Endothelial cell (in vitro differentiated cells): ENCODE results near the gene EZH1. TPM values are rescaled to one million over a fixed set of nuclear protein-coding genes. Genes with fewer than 3 reads are reported as not detected.
"Not testable (repeated sequence)": the region's sequence is repeated elsewhere in the genome, so short reads cannot be mapped to it uniquely, and the experiment has no call there.

Experiments
- DNase-seq: peaks from one replicate; pipeline ENCODE4 v3.0.0; 2021; ENCODE audit warnings: low spot score
- H3K27ac Mint-ChIP-seq: one replicate; pipeline ENCODE4 v1.8.0; 2021; ENCODE audit warnings: mixed read lengths, inconsistent platforms; ENCODE audit not compliant: unreplicated experiment
- H3K27me3 Mint-ChIP-seq: one replicate; pipeline ENCODE4 v1.8.0; 2021; ENCODE audit warnings: mild to moderate bottlenecking, moderate library complexity, mixed read lengths, inconsistent platforms; ENCODE audit not compliant: unreplicated experiment
- H3K36me3 Mint-ChIP-seq: one replicate; pipeline ENCODE4 v1.8.0; 2021; ENCODE audit warnings: mild to moderate bottlenecking, low read depth, mixed read lengths, inconsistent platforms; ENCODE audit not compliant: unreplicated experiment
- H3K4me1 Mint-ChIP-seq: one replicate; pipeline ENCODE4 v1.8.0; 2021; ENCODE audit warnings: mild to moderate bottlenecking, mixed read lengths, inconsistent platforms; ENCODE audit not compliant: unreplicated experiment
- H3K4me3 Mint-ChIP-seq: one replicate; pipeline ENCODE4 v1.8.0; 2021; ENCODE audit warnings: mild to moderate bottlenecking, mixed read lengths, inconsistent platforms; ENCODE audit not compliant: unreplicated experiment
- H3K9me3 Mint-ChIP-seq: one replicate; pipeline ENCODE4 v1.8.0; 2021; ENCODE audit warnings: mixed read lengths, inconsistent platforms; ENCODE audit not compliant: unreplicated experiment
- total RNA-seq: library from RNA; stranded (reverse); fragmentation: NEBNext Ultra II Directional; extraction: Animal tissue kit (Norgen Biotek cat#: 25700); gene quantifications from one replicate; pipeline ENCODE4 v1.2.1, GENCODE V29; 2021; ENCODE audit not compliant: unreplicated experiment
- TF ChIP-seq, protein P1 (sequence below): fragments of 200-600 bp; sonication (generic); IDR thresholded peaks from one replicate; pipeline ENCODE4 v1.5.0; 2021; ENCODE audit warnings: antibody characterized with exemption; ENCODE audit not compliant: unreplicated experiment

EZH1 gene
- total RNA-seq, 1 donor from 2014 or later: 31.7 TPM

DNA sequence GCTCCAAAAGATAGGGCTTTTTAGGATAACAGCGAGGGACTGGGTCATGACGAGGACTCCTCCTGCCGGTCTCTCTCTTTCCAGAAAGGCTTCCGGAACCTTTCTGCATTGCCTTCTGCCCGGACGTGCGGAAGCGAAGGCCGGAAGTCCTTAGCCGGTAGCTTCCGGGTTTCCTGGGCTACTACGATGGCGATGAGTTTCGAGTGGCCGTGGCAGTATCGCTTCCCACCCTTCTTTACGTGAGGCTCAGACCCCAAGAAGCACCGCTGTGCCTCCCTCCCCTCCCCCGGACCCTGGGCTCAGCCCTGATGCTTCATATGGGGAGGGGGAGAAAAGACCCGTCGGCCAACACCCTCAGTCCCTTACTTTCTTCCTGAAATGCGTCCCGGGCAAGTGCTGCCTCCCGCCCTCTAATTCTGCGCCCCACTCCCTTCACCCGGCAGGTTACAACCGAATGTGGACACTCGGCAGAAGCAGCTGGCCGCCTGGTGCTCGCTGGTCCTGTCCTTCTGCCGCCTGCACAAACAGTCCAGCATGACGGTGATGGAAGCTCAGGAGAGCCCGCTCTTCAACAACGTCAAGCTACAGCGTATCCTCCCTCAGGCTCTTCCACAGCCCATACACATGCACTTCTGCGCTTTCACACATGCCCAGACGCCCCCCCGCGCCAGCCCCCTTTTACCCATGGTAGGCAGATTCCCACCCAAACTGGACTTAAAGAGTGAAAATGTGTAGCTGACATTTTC is 28.6 kb upstream of the EZH1 start, which contains the start of gene VPS25:
Gene VPS25 (plus strand): TSS at position 160 of the 746 bp plus-strand sequence. CDS start 27 bp downstream, at position 187.
- TF ChIP-seq, protein P1, sequence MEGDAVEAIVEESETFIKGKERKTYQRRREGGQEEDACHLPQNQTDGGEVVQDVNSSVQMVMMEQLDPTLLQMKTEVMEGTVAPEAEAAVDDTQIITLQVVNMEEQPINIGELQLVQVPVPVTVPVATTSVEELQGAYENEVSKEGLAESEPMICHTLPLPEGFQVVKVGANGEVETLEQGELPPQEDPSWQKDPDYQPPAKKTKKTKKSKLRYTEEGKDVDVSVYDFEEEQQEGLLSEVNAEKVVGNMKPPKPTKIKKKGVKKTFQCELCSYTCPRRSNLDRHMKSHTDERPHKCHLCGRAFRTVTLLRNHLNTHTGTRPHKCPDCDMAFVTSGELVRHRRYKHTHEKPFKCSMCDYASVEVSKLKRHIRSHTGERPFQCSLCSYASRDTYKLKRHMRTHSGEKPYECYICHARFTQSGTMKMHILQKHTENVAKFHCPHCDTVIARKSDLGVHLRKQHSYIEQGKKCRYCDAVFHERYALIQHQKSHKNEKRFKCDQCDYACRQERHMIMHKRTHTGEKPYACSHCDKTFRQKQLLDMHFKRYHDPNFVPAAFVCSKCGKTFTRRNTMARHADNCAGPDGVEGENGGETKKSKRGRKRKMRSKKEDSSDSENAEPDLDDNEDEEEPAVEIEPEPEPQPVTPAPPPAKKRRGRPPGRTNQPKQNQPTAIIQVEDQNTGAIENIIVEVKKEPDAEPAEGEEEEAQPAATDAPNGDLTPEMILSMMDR: no peak
- Mint-ChIP-seq H3K36me3 (peaks cover 3% of the 10 kb centered on the region), H3K4me1 (peaks cover 46% of the 10 kb centered on the region), H3K4me3 (peak within 1 kb of the TSS; percentile 95), H3K9me3 (no peaks in the 10 kb centered on the region), H3K27ac (peak within 1 kb of the TSS; percentile 99), H3K27me3 (peaks cover 2% of the 10 kb centered on the region)
- peak; percentile 61 for DNase-seq

GRCh38 chr17:42772945-42773289 is 28.1 kb upstream of the EZH1 start:
- Mint-ChIP-seq H3K4me3 (peak overlapping the region; percentile 95), H3K27me3 (peaks cover 2% of the 10 kb centered on the region), H3K27ac (peak overlapping the region; percentile 99), H3K36me3 (peaks cover 3% of the 10 kb centered on the region), H3K4me1 (peaks cover 46% of the 10 kb centered on the region), H3K9me3 (no peaks in the 10 kb centered on the region)
- TF ChIP-seq, protein P1: no peak
- no peak for DNase-seq

DNA sequence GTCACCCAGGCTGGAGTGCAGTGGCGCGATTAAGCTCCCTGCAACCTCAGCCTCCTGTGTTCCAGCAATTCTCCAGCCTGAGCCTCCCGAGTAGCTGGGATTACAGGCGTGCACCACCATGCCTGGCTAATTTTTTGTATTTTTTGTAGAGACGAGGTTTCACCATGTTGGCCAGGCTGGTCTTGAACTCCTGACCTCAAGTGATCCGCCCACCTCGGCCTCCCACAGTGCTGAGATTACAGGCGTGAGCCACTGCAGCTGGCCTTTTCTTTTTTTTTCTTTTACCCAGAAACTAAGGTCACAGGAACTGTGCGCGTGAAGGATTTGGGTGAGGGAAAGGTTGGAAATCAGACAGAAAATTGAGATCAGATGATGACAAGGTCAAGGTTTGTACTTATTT is 25.1 kb upstream of the EZH1 start:
- not testable (repeated sequence) for DNase-seq, H3K4me3 Mint-ChIP-seq, H3K27ac Mint-ChIP-seq

DNA sequence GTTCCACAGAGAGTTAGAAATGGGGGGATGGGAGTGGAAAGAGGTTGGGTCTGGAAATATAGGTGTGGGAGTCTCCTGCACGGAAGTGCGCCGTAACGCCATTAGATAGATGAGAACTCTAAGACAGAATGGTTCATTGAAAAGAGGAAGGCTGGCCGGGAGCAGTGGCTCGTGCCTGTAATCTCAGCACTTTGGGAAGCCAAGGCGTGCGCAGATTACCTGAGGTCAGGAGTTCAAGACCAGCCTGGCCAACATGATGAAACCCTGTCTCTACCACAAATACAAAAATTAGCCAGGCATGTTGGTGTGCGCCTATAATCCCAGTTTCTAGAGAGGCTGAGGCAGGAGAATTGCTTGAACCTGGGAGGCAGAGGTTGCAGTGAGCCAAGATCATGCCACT is 23.2 kb upstream of the EZH1 start:
- peak overlapping the region; percentile 38 for H3K27ac Mint-ChIP-seq
- H3K4me3 Mint-ChIP-seq: not testable (repeated sequence)

More for the DNA sequence above, 25.1 kb upstream of the EZH1 start:
- H3K36me3 Mint-ChIP-seq, H3K9me3 Mint-ChIP-seq, H3K27me3 Mint-ChIP-seq: not testable (repeated sequence)
- peaks cover 39% of the 10 kb centered on the region for H3K4me1 Mint-ChIP-seq

DNA sequence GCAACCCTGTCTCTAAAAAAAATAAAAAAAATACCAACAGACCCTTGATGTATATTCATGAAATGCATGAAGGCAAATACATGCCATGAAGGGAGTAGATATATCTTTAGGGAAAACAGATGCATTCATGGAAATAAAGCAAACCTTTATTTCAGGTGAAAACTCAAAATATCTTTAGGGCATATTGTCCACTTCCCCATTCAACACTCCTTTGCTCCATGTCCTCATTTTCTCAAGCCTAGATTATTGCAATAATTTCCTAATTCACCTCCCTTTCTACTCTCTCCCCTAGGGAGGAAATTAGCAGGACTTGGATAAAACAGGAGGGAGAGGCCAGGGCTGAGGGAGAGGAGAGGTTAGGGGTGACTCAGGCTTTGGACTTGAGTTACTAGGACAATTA is 22.7 kb upstream of the EZH1 start:
- DNase-seq: no peak
- peaks cover 9% of the 10 kb centered on the region for H3K36me3 Mint-ChIP-seq
- H3K27me3 Mint-ChIP-seq: peaks cover 8% of the 10 kb centered on the region
- H3K27ac Mint-ChIP-seq: peak overlapping the region; percentile 38
- peaks cover 33% of the 10 kb centered on the region for H3K4me1 Mint-ChIP-seq
- H3K9me3 Mint-ChIP-seq: no peaks in the 10 kb centered on the region
- no peak overlapping the region for H3K4me3 Mint-ChIP-seq
- TF ChIP-seq, protein P1: no peak

More for the DNA sequence above, 23.2 kb upstream of the EZH1 start:
- peaks cover 31% of the 10 kb centered on the region for H3K4me1 Mint-ChIP-seq
- DNase-seq, H3K36me3 Mint-ChIP-seq, H3K9me3 Mint-ChIP-seq, H3K27me3 Mint-ChIP-seq: not testable (repeated sequence)

- Mint-ChIP-seq H3K4me3 (no peak overlapping the region), H3K27ac (peak overlapping the region; percentile 33), H3K27me3 (peaks cover 12% of the 10 kb centered on the region), H3K4me1 (peaks cover 32% of the 10 kb centered on the region), H3K36me3 (peaks cover 6% of the 10 kb centered on the region), H3K9me3 (no peaks in the 10 kb centered on the region)
- TF ChIP-seq, protein P1: no peak
- DNase-seq: no peak
Measured at GRCh38 chr17:42766124-42766523, 21.3 kb upstream of the EZH1 start.
